Testis (tissue), 5 donors: ENCODE data around the gene TRIP12. TPM values are rescaled to one million over a fixed set of nuclear protein-coding genes. Genes with fewer than 3 reads are reported as not detected.
"Not testable (repeated sequence)": the region's sequence is repeated elsewhere in the genome, so short reads cannot be mapped to it uniquely, and the experiment has no call there.

Experiments used
- DNase-seq: peaks from one replicate; pipeline ENCODE4 v3.0.0-alpha.2; 2019
- H3K27ac ChIP-seq, 2 donors: fragments of 200-600 bp; sonication (generic); one replicate each; pipeline ENCODE4 v1.5.1; 2019
- H3K27me3 ChIP-seq: fragments of 200-600 bp; sonication (generic); one replicate; pipeline ENCODE4 v1.5.1; 2019
- H3K36me3 ChIP-seq: fragments of 200-600 bp; sonication (generic); one replicate; pipeline ENCODE4 v1.5.1; 2017; ENCODE audit warnings: low read depth; ENCODE audit errors: missing control alignments
- H3K4me1 ChIP-seq: fragments of 200-600 bp; sonication (generic); one replicate; pipeline ENCODE4 v1.5.1; 2019
- H3K4me3 ChIP-seq, 2 donors: fragments of 200-600 bp; sonication (generic); one replicate each; pipeline ENCODE4 v1.5.1; 2017 to 2019
- H3K9me3 ChIP-seq: fragments of 200-600 bp; sonication (generic); one replicate; pipeline ENCODE4 v1.5.1; 2017
- CTCF ChIP-seq, 3 experiments: fragments of 450-650 bp in 2 of 3; fragments of 200-600 bp in 1 of 3; sonication (generic) in 1 of 3; IDR thresholded peaks; one replicate each; pipeline ENCODE4 v1.5.1; 2016 to 2019; ENCODE audit warnings: antibody characterized with exemption in 3 of 3, mild to moderate bottlenecking in 2 of 3, moderate library complexity in 1 of 3
- POLR2A ChIP-seq: fragments of 450-650 bp; IDR thresholded peaks from one replicate; pipeline ENCODE4 v1.6.1; 2017; ENCODE audit warnings: antibody characterized with exemption, mild to moderate bottlenecking, moderate library complexity
- WGBS, 2 donors: methylation state at CpG; one replicate each; pipeline ENCODE4 v1.1.5; 2018; 5-methylcytosine and 5-hydroxymethylcytosine counted together
- intact Hi-C: fragments of 100-400 bp; cut with DNase I; formaldehyde crosslinking; loops from one replicate; pipeline ENCODE4 v1.15.1; 2023; ENCODE audit warnings: low total_unique reads
- long read RNA-seq, 2 donors: transcript quantifications; one replicate each; lab custom pipeline, GENCODE V29; 2026
- polyA plus RNA-seq: library from polyadenylated mRNA; stranded (reverse); fragments of 350-450 nt; fragmentation: Illumina TruSeq; extraction: RNeasy Lipid Tissue Mini Kit (QIAGEN cat#74804); gene quantifications from one replicate; pipeline ENCODE4 v1.2.3, GENCODE V29; 2014; ENCODE audit warnings: low read depth, low replicate concordance; ENCODE audit not compliant: insufficient read depth
- total RNA-seq, 2 donors: library from RNA; depleted of rRNA; stranded (reverse); fragments of >200 nt; gene quantifications; one replicate each; pipeline ENCODE4 v1.2.3, GENCODE V29; 2016

Gene TRIP12
- total RNA-seq (100 to 1,000 TPM; 342 to 373 TPM), polyA plus RNA-seq (443 TPM)
- long read RNA-seq, donor 1, partial matches to known transcripts, result 5 of 6 reads
- long read RNA-seq, donor 1, other reads (novel, unspliced or antisense), result 0 of 6 reads
- long read RNA-seq, donor 2, partial matches to known transcripts, result 5 of 6 reads
- long read RNA-seq, donor 2, other reads (novel, unspliced or antisense), result 0 of 6 reads

GRCh38 chr2:229921892-229922448 lies at the start of gene TRIP12:
Gene TRIP12, minus strand, starts transcription at chr2:229922009. Its CDS starts 41,930 bp downstream, at chr2:229880079.
- Histone ChIP-seq H3K9me3 (no peaks in the 10 kb centered on the region), H3K36me3 (no peaks in the 10 kb centered on the region), H3K4me1 (peaks cover 5% of the 10 kb centered on the region), H3K27me3 (no peaks in the 10 kb centered on the region), H3K27ac (peak within 1 kb of the TSS; percentile 99), H3K4me3 (peak within 1 kb of the TSS; percentile 91 to 92)
- TF ChIP-seq CTCF (IDR thresholded peaks at IDR 0.05) (no peak), POLR2A (no peak)
- intact Hi-C loops, result no loop called here
- DNase-seq, result peak; percentile 95
- 0% methylated on average over 29 to 45 of the region's 49 CpGs for WGBS, 2 donors

GRCh38 chr2:229971298-229971790 lies 49.5 kb upstream of the TRIP12 start:
- intact Hi-C loops, result no loop called here
- no peaks in the 10 kb centered on the region for H3K9me3 ChIP-seq
- 96 to 97% methylated on average over 3 of the region's 3 CpGs for WGBS, 2 donors
- DNase-seq, result no peak
- H3K27me3 ChIP-seq, result no peaks in the 10 kb centered on the region
- no peaks in the 10 kb centered on the region for H3K36me3 ChIP-seq
- TF ChIP-seq POLR2A (no peak), CTCF (IDR thresholded peaks at IDR 0.05) (no peak)
- peaks cover 11% of the 10 kb centered on the region for H3K4me1 ChIP-seq
- H3K4me3 ChIP-seq, result no peak overlapping the region
- no peak overlapping the region for H3K27ac ChIP-seq

GRCh38 chr2:229970406-229970805 lies 48.6 kb upstream of the TRIP12 start:
- no peaks in the 10 kb centered on the region for H3K36me3 ChIP-seq
- H3K4me3 ChIP-seq, result no peak overlapping the region
- DNase-seq, result no peak
- 77 to 88% methylated on average over 3 of the region's 3 CpGs for WGBS, 2 donors
- no peak overlapping the region for H3K27ac ChIP-seq
- no peaks in the 10 kb centered on the region for H3K27me3 ChIP-seq
- intact Hi-C loops, result no loop called here
- H3K9me3 ChIP-seq, result no peaks in the 10 kb centered on the region
- peaks cover 11% of the 10 kb centered on the region for H3K4me1 ChIP-seq
- TF ChIP-seq POLR2A (no peak), CTCF (IDR thresholded peaks at IDR 0.05) (no peak)

GRCh38 chr2:229969921-229970320 lies 48.1 kb upstream of the TRIP12 start:
- Histone ChIP-seq H3K27ac (no peak overlapping the region), H3K4me3 (no peak overlapping the region), H3K4me1 (peaks cover 11% of the 10 kb centered on the region), H3K36me3 (no peaks in the 10 kb centered on the region), H3K9me3 (no peaks in the 10 kb centered on the region), H3K27me3 (no peaks in the 10 kb centered on the region)
- WGBS, 2 donors, result 89 to 97% methylated on average over 3 of the region's 3 CpGs
- intact Hi-C loops, result no loop called here
- no peak for DNase-seq
- TF ChIP-seq CTCF (IDR thresholded peaks at IDR 0.05), result no peak
- no peak for TF ChIP-seq POLR2A

DNA sequence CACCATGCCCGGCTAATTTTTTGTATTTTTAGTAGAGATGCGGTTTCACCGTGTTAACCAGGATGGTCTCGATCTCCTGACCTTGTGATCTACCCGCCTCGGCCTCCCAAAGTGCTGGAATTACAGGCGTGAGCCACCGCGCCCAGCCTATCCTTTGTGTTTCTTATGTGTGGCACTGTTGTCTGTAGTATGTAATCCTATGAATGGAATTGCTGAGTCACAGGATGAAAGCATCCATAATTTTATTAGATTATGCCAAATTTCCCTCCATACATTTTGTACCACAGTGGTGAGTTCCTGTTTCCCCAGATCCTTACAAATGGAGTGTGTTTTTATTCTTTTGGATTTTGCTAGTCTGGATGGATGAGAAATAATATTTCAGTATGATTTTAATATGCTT lies 41.8 kb upstream of the TRIP12 start:
- H3K36me3 ChIP-seq, DNase-seq, H3K4me1 ChIP-seq, intact Hi-C loops, H3K27ac ChIP-seq, H3K4me3 ChIP-seq, H3K27me3 ChIP-seq, H3K9me3 ChIP-seq: not testable (repeated sequence)
- 93 to 98% methylated on average over 9 of the region's 9 CpGs for WGBS, 2 donors
